ENCODE data around the gene UBA6. TPM values are rescaled to one million over a fixed set of nuclear protein-coding genes. Genes with fewer than 3 reads are reported as not detected.

Gene UBA6
- total and polyA plus RNA-seq, 2 donors (not counting 1 experiment from before 2014, with no cell fraction given) = 22.8 to 64.0 TPM

- no peaks in the 10 kb centered on the region for H3K27me3 Mint-ChIP-seq
- 100% methylated on average over 1 of the region's 4 CpGs for whole genome bisulfite sequencing (ENCODE audit: insufficient coverage)
Measured at GRCh38 chr4:67744561-67745283, 43.8 kb upstream of the UBA6 start.

More at GRCh38 chr4:67744561-67745283, 43.8 kb upstream of the UBA6 start:
- ChIA-PET CTCF (interaction anchor here (1.1 to 3.5 kb wide), 6 partner anchors 8 to 195 kb away, joined by 3 to 21 read pairs (median 6); partner anchors contain the start of genes GNRHR and UBA6), POLR2A (no interaction called here)
- no peak overlapping the region for H3K4me3 ChIP-seq (ENCODE audit: control extremely low read depth in 1 of 5, extremely low read depth in 1 of 5, insufficient read depth in 1 of 5, low read depth in 2 of 5, low read length in 4 of 5)
- H3K36me3 ChIP-seq (replicated peaks in 1 of 2; ENCODE audit: control extremely low read depth in 1 of 2, control insufficient read depth in 1 of 2, extremely low read depth in 1 of 2, insufficient read depth in 2 of 2, low read length in 1 of 2) = no peaks in the 10 kb centered on the region
- Mint-ChIP-seq H3K4me1 (no peaks in the 10 kb centered on the region), H3K9me3 (ENCODE audit: insufficient read depth) (no peaks in the 10 kb centered on the region), H3K4me3 (no peak overlapping the region), H3K27ac (no peak overlapping the region)
- no peaks in the 10 kb centered on the region for H3K27me3 ChIP-seq (replicated peaks in 1 of 4; ENCODE audit: control extremely low read depth in 1 of 4, control insufficient read depth in 3 of 4, insufficient read depth in 4 of 4, low read length in 3 of 4)
- intact Hi-C loops (cut with micrococcal nuclease) = no loop called here
- H4K20me1 ChIP-seq (ENCODE audit: control insufficient read depth, insufficient read depth, low read length, poor library complexity, severe bottlenecking) = no peaks in the 10 kb centered on the region
- ATAC-seq (ENCODE audit: low read depth) = no peak
- no peak overlapping the region for H2AFZ ChIP-seq (ENCODE audit: insufficient read depth, low read depth, low read length, poor library complexity, severe bottlenecking)
- H3K9me3 ChIP-seq (ENCODE audit: control extremely low read depth in 1 of 3, control insufficient read depth in 2 of 3, insufficient read depth in 1 of 3, low read length in 2 of 3) = no peaks in the 10 kb centered on the region
- TF ChIP-seq CTCF (IDR thresholded peaks at IDR 0.05) = no peak
- no peak for TF ChIP-seq EZH2 (IDR thresholded peaks at IDR 0.05; ENCODE audit: borderline replicate concordance, insufficient read depth, low read depth, low read length, poor library complexity, severe bottlenecking)
- H3K27ac ChIP-seq (ENCODE audit: low read length in 2 of 2) = no peak overlapping the region
- no peak overlapping the region for H3K9ac ChIP-seq (ENCODE audit: low read length)
- H3K79me2 ChIP-seq (ENCODE audit: control insufficient read depth, insufficient read depth, low read length) = no peaks in the 10 kb centered on the region
- no peaks in the 10 kb centered on the region for H3K4me1 ChIP-seq (ENCODE audit: control insufficient read depth in 2 of 2, insufficient read depth in 2 of 2, low read length in 2 of 2)
- no peak for DNase-seq
- no peak overlapping the region for H3K4me2 ChIP-seq (replicated peaks; ENCODE audit: low read depth, low read length, poor library complexity, severe bottlenecking)
